GM18867 (cell line): ENCODE results near the gene SLC22A1.

Experiments used
- ATAC-seq: cut with Tn5 transposase; IDR thresholded peaks from one replicate; pipeline ENCODE4 v1.9.1; 2021; ENCODE audit warnings: mild to moderate bottlenecking, moderate library complexity; ENCODE audit not compliant: unreplicated experiment

SLC22A1 gene

GRCh38 chr6:160167604-160168399, 46.2 kb downstream of the SLC22A1 start:
- ATAC-seq = no peak

GRCh38 chr6:160170018-160170680, 48.5 kb downstream of the SLC22A1 start:
- no peak for ATAC-seq

GRCh38 chr6:160172704-160173103, 51.1 kb downstream of the SLC22A1 start:
- ATAC-seq = no peak

DNA sequence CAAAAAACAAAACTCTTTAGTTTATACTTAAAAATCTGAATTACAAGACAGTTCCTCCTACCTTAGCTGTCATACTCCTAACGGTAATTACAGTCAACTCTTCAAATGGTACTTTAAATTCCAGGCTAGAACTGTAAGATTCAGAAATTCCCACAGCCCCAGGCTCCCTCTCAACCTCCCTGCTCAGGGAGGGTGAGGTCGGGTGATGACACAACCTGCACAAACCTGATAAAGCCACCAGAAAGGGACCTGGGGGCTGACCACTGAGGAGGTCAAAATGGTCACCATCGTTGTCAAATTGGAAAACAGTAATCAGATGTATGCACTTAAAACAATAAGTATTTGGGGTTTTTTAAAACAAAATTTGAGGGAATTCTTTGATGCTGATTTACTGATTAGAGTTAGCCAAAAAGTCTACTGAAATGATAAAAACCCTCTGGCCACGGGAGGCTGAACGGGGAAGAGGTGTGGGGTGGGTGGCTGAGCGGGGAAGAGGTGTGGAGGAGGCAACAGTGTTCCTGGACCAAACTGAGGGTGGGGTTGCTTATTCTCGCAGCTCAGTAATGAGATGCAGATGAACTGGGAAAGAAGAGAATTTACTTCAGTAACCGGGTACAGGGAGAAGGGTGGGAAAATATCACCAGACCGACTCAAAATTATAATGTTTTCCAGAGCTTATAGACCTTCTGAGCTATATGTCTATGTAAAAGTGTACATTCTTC, 52.4 kb downstream of the SLC22A1 start:
- ATAC-seq = no peak

DNA sequence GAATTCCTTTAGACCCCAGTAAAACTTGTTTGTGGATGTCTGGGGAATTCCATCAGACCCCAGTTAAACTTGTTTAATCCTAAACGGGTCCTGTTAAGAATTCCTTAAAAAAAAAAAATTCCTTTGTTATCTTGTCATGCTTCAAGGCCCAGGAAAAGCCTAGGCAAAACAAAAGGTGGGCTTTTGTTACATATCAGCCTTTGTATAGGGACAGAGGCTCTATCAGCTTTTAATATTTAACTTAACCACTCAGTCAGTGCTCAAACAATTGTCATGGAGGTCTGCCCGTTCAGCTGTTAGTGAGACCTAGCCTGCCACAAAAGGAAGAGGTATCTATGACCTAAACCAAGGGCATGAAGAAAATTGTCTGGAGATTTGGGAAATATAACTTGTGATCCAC, 53.1 kb downstream of the SLC22A1 start:
- no peak for ATAC-seq

- ATAC-seq = no peak
Observed at GRCh38 chr6:160177220-160177619, 55.6 kb downstream of the SLC22A1 start.

DNA sequence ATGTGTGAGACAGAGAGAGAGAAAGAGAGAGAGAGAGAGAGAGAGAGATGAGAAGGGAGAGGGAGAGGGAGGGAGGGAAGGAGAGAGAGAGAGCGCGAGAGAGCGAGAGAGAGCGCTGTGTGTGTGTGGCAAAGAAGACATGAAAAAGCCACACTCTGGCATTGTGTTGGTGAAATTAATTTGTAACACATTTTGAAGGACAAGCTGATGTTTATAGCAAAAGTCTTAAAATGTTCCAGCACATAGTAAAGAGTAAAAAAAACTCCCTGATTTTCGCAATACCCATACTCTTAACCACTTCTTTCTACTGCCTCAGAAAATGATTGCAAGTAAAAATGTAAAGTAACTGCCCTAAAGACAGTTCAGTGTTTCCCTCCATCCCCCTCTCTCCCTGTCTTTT, 56.7 kb downstream of the SLC22A1 start:
- ATAC-seq = no peak

DNA sequence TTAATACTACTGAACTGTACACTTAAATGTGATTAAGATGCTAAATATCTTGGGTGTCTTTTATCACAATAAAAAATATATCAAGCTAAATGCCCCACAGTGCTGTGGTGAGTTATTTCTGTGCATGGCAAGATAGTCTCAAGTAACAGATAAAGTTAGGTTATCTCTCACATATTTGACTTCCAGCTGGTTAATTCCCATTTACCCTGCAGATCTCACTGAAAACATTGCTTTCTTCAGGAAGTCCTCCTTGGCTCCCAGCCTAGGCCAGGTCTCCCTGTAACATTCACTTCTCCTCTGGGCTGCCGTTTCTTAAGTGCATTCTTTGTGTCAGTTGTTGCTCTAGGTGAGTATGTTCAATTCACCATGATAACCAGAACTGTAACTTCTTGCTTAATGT, 59.1 kb downstream of the SLC22A1 start:
- ATAC-seq = no peak

DNA sequence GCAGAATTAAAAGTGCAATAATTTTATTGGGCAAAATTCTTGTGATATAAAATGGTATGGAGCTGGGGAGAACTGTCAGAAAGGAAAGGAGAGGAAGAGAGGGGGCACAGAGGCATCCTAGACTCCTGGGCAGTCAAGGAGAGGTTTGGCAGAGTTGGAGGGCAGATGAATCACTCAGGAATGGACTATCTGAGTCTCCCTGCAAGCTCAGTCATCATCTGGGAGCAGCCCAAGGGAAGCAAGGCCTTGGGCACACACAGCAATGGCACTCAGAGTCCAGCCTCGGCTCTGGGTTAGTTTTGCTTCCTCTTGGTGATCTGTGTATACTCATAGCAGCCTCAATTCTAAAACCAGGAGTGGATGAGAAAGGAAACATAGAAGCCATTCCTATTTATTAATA, 67.2 kb downstream of the SLC22A1 start:
- ATAC-seq = no peak

DNA sequence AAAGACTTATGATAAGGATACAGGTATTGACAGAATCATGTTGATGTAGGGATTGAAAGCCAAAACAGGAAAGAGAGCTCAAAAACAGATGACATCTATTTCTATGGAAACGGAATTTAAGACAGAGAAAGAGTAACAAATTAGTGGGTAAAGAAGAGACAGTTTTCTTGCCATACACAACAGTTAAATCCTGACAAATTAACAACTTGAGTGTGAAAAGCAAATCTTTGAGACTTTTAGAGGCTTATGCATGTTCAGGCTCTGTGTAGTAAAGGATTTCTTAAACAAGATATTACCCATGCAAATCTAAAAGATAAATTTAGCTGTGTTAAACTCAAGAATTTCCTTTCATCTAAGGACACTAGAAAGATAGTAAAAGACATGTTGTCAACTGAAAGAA, 68.5 kb downstream of the SLC22A1 start:
- ATAC-seq = no peak

DNA sequence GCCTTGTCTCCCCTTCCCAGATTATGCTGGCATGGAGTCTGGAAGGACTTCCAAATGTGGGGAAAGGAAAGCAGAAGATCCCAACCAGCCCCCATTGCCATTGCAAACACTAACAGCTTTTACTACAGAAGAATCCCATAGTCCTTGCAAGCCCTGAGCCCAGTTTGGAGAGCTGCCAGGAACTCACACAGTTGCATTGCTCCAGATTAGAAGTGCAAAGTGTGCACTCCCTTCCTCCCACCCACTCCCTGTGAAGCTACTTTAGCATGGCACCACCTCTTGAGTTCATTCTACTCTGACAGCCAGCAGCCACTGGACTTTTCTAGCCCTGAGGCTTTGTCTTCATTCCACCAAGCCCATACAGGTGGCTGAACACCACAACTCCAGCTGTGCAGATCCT, 69.4 kb downstream of the SLC22A1 start:
- no peak for ATAC-seq

GRCh38 chr6:160192840-160193239, 71.2 kb downstream of the SLC22A1 start:
- ATAC-seq = no peak

GRCh38 chr6:160194808-160195207, 73.2 kb downstream of the SLC22A1 start:
- no peak for ATAC-seq

DNA sequence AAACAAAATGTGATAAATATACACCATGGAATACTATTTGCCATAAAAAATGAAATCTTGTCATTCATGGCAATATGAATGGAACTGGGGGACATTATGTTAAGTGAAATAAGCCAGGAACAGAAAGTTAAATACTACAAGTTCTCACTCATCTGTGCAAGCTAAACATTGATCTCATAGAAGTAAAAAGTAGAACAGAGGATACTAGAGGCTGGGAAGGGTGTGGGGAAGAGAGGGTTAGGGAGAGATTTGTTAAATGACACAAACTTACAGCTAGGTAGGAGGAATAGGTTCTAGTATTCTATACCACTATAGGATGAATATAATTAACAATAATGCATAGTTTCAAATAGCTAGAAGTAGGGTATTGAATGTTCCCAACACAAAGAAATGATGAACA, 76.0 kb downstream of the SLC22A1 start:
- ATAC-seq = no peak

DNA sequence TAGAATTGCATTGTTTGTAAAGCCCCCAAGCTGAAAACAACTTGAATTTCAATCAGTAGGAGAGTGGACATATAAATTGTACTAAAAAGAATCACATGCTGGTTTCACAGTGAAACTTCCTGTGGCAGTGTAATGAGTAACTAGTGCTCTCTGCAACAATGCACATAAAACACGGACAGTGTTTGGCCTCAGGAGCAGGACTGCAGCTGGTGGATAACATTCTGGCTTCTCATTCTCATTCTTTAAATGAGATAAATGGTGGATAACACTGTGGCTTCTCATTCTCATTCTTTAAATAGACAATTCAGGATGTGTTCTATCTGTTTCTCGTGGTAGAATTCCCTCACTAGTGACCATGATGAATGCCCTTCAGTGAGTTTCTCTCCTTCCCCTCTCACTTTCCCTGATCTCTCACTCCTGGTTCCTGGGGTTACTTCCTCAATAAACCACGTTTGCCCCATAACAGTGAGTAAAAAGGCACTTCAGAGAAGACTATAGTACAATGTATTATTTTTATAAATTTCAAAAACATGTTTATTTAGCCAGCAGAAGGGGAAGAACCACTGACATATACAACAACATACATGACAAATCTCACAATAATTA, 77.1 kb downstream of the SLC22A1 start:
- ATAC-seq = peak; percentile 76

GRCh38 chr6:160201061-160201460, 79.4 kb downstream of the SLC22A1 start:
- ATAC-seq = no peak

DNA sequence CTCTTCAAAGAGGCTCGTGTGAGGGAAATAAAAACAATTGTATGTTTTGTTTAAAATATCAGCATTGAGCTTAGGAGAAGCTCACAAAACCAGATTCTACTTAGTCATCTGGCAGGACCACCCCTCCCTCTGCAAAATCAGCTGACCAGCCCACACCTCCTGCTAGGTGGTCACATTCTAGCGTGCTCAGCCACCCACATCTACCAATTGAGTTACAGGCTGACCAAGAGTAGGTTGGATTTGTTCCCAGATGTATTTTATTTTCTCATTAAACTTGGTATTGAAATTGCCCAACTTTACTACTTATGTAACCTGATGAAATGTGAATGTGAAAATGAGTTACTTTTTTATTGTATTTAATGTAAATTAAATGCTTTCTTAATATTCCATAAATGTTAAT, 80.8 kb downstream of the SLC22A1 start:
- no peak for ATAC-seq

DNA sequence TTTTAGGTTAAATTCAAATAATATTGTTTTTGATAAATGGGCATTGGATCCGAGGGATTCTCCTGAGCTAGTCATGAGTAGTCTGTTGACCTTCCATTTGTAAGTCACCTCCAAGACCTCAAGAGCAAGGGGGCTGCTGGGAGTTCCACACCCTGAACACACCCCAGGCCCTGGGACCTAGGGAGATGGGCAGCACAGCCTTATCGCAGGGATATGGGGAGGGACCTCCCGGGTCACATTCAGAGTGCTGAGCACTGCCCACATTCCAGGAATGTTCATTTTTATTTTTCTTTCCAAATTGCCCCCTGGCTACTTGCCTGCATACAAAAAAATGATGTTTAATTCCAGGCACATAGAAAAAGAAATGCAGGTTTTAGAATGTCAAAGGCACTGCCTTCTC, 81.5 kb downstream of the SLC22A1 start:
- ATAC-seq = no peak

DNA sequence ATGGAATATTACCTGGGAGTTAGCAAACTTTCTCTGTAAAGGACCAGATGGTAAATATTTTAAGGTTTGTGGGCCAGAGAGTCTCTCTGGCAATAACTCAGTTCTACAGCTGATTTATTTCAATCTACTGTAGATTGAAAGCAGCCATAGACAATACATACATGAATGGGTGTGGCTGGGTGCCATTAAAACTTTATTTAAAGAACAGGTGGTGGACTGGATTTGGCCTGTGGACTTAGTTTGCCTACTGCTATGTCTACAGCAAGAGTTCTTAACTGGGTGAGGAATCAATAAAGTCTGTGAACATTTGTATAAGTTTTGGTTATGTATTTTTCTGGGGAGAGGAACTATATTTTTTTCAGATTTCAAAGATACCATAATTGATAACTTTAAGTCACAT, 81.9 kb downstream of the SLC22A1 start:
- no peak for ATAC-seq

DNA sequence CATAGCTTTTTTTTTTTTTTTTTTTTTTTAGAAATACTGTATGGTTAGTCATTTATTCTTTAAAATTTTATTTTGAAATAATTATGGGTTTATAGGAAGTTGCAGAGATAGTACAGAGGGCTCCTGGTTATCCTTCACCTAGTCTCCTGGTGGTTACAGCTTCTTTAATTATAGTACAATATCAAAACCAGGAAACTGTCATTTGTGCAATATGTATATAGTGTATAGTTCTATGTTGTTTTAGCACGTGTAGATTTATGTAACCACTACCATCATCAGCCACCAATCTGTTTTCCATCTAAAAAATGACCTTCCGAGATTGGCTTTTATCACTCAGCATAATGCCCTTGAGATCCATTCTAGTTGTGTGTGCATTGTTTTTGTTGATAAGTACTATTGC, 82.3 kb downstream of the SLC22A1 start:
- no peak for ATAC-seq

DNA sequence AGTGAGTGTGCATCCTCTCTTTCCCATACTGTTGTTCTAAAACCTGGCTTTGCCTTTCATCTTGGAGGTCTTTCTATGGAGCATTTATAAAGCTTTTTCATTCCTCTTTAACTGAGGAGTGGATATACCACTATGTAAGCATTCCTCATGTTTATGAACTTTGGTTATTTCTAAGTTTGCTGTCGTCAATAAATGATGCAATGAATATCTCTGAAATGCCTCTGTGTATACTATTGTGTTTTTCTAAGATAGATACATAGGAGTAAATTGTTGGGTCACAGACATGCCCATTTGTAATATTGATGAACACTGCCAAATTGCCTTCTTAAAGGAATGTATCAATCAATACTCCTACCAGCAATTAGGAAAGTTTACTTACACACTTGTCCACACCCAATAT, 83.1 kb downstream of the SLC22A1 start:
- no peak for ATAC-seq

GRCh38 chr6:160207618-160208017, 86.0 kb downstream of the SLC22A1 start:
- ATAC-seq = no peak
